CD8-positive, alpha-beta memory T cell (primary cell): ENCODE data around the gene TPSG1. TPM values are rescaled to one million over a fixed set of nuclear protein-coding genes. Genes with fewer than 3 reads are reported as not detected.
"Not testable (repeated sequence)": the region's sequence is repeated elsewhere in the genome, so short reads cannot be mapped to it uniquely, and the experiment has no call there.

ENCODE experiments used
- CTCF ChIA-PET: fragments of 350-600 bp; sonication (Branson Sonifier 250); formaldehyde crosslinking; loops from one replicate; lab custom pipeline; 2021; ENCODE audit warnings: antibody characterized with exemption; lab: Charles Lee
- POLR2A ChIA-PET: fragments of 350-600 bp; sonication (Branson Sonifier 250); formaldehyde crosslinking; loops from one replicate; lab custom pipeline; 2021; ENCODE audit warnings: antibody characterized with exemption; lab: Charles Lee
- DNase-seq, 5 donors: peaks; one replicate each; pipeline versions ENCODE4 v3.0.0 to v3.0.0-alpha.2; 2020 to 2022; ENCODE audit warnings: mixed read lengths in 1 of 5
- H3K27ac ChIP-seq: one replicate; pipeline ENCODE4 v1.7.0; 2013; ENCODE audit warnings: low read depth, mild to moderate bottlenecking, low read length, moderate library complexity
- H3K27me3 ChIP-seq: 2 replicates; pipeline ENCODE4 v1.7.0; 2013; ENCODE audit warnings: low read length, mild to moderate bottlenecking; ENCODE audit not compliant: insufficient read depth, poor library complexity, severe bottlenecking
- H3K36me3 ChIP-seq: 2 replicates; pipeline ENCODE4 v1.7.0; 2013; ENCODE audit warnings: mild to moderate bottlenecking, low read length, moderate library complexity; ENCODE audit not compliant: insufficient read depth
- H3K4me1 ChIP-seq: 2 replicates; pipeline ENCODE4 v1.7.0; 2013; ENCODE audit warnings: mild to moderate bottlenecking, low read length, moderate library complexity; ENCODE audit not compliant: insufficient read depth
- H3K4me3 ChIP-seq: 2 replicates; pipeline ENCODE4 v1.7.0; 2013; ENCODE audit warnings: mild to moderate bottlenecking, low read length
- H3K9me3 ChIP-seq: 2 replicates; pipeline ENCODE4 v1.7.0; 2013; ENCODE audit warnings: mild to moderate bottlenecking, low read length
- H3K27ac Mint-ChIP-seq, 8 donors: one replicate each; pipeline ENCODE4 v1.8.0; 2020 to 2021; ENCODE audit warnings: mixed read lengths in 8 of 8, mild to moderate bottlenecking in 6 of 8, inconsistent platforms in 3 of 8, moderate library complexity in 3 of 8
- H3K27me3 Mint-ChIP-seq, 2 donors: one replicate each; pipeline ENCODE4 v1.8.0; 2020 to 2021; ENCODE audit warnings: mixed read lengths in 2 of 2, mild to moderate bottlenecking in 1 of 2, moderate library complexity in 1 of 2
- H3K36me3 Mint-ChIP-seq, 3 donors: one replicate each; pipeline ENCODE4 v1.8.0; 2020 to 2021; ENCODE audit warnings: mixed read lengths in 3 of 3, inconsistent platforms in 1 of 3, mild to moderate bottlenecking in 1 of 3
- H3K4me1 Mint-ChIP-seq, 3 donors: one replicate each; pipeline ENCODE4 v1.8.0; 2020 to 2021; ENCODE audit warnings: mixed read lengths in 3 of 3, inconsistent platforms in 1 of 3, mild to moderate bottlenecking in 1 of 3
- H3K4me3 Mint-ChIP-seq, 7 donors: one replicate each; pipeline ENCODE4 v1.8.0; 2020 to 2021; ENCODE audit warnings: mixed read lengths in 7 of 7, mild to moderate bottlenecking in 6 of 7, moderate library complexity in 4 of 7, inconsistent platforms in 2 of 7
- H3K9me3 Mint-ChIP-seq, 5 donors: one replicate each; pipeline ENCODE4 v1.8.0; 2020 to 2022; ENCODE audit warnings: mixed read lengths in 5 of 5, mild to moderate bottlenecking in 3 of 5, moderate library complexity in 2 of 5, inconsistent platforms in 1 of 5
- polyA plus RNA-seq: library from polyadenylated mRNA; unstranded; fragments of 300-500 nt; fragmentation: Illumina TruSeq; gene quantifications from one replicate; pipeline ENCODE4 v1.2.3, GENCODE V29; 2021
- total RNA-seq, 2 experiments: library from RNA; stranded (reverse); gene quantifications; one replicate each; pipeline ENCODE4 v1.2.3, GENCODE V29; 2021

The TPSG1 gene
- total and polyA plus RNA-seq, 3 experiments from 2014 or later = not detected

DNA sequence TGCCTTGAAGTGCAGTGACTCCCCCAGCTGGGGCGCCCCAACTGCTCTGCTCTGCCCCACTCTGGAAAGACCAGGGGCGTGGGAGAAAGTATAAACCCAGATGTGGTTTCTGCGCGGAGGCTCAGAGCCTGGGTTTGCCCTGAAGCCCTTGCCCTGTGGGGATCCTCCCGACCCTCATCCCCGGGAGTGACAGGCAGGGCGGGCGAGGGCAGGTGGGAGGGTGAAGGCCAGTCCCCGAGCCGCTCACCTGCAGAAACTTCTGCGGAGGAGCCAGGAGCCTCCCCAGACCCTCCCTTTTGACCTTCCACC is 34.6 kb upstream of the TPSG1 start:
- no peak overlapping the region for H3K4me3 Mint-ChIP-seq
- peaks cover 4% of the 10 kb centered on the region for H3K4me1 ChIP-seq
- no peaks in the 10 kb centered on the region for H3K9me3 ChIP-seq
- ChIA-PET POLR2A (no interaction called here), CTCF (no interaction called here)
- H3K4me3 ChIP-seq = no peak overlapping the region
- H3K36me3 ChIP-seq = no peaks in the 10 kb centered on the region
- no peaks in the 10 kb centered on the region for H3K9me3 Mint-ChIP-seq
- H3K27me3 Mint-ChIP-seq = peaks cover 17 to 26% of the 10 kb centered on the region in 2 donors
- no peak for DNase-seq
- H3K36me3 Mint-ChIP-seq = no peaks in the 10 kb centered on the region
- H3K27ac Mint-ChIP-seq = no peak overlapping the region
- H3K27ac ChIP-seq = no peak overlapping the region
- peaks cover 12% of the 10 kb centered on the region for H3K27me3 ChIP-seq
- H3K4me1 Mint-ChIP-seq = peaks cover 2 to 6% (median 5%) of the 10 kb centered on the region in 3 donors

DNA sequence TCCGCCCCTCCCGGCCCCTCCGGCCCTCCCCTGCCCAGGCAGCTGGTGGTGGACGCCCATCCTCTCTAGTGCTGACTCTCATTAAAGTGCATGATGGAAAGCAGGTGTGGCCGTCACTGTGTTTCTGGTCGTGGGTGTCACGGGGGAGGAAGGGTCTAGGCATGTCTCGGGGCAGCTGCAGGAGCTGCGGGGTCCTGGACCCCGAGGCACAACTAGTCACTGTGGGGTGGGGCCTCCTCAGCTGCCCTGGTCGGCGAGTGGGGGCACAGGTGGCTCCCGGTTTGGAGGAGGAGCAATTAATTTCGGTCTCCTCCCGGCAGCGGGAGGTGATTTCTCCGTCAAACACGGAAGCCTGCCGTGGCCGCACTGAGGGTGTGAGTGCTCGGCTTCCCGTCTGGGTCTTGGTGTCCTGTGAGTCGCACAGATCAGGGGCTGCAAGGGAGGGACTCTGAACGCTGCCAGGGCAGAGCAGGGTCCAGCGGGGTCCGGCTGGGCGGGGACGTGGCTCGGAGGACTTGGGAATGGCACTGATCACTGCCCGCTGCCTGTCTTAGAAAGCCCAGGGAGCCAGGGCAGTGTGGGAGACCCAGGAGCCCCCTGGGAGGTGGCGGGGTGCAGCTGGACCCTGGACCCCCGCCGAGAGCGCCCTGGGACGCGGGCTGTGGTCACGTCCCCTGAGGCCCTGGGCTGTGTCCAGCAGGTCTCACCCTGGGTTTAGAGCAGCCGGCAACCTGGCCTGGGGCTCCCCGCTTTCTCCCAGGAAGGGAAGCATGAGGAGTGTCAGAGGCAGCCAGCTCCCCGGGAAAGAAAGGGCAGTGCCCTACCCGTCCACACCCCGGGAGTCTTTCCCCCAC is 34.1 kb upstream of the TPSG1 start:
- Mint-ChIP-seq H3K4me1 (peaks cover 2 to 6% (median 5%) of the 10 kb centered on the region in 3 donors), H3K9me3 (no peaks in the 10 kb centered on the region), H3K4me3 (peak overlapping the region in 6 of 7 donors; percentile 4 to 74 (median 60)), H3K36me3 (no peaks in the 10 kb centered on the region), H3K27me3 (peaks cover 17 to 26% of the 10 kb centered on the region in 2 donors), H3K27ac (no peak overlapping the region)
- Histone ChIP-seq H3K4me1 (peaks cover 4% of the 10 kb centered on the region), H3K4me3 (no peak overlapping the region), H3K36me3 (no peaks in the 10 kb centered on the region), H3K9me3 (no peaks in the 10 kb centered on the region), H3K27ac (no peak overlapping the region), H3K27me3 (peaks cover 12% of the 10 kb centered on the region)
- POLR2A ChIA-PET = no interaction called here
- CTCF ChIA-PET = no interaction called here
- no peak for DNase-seq

DNA sequence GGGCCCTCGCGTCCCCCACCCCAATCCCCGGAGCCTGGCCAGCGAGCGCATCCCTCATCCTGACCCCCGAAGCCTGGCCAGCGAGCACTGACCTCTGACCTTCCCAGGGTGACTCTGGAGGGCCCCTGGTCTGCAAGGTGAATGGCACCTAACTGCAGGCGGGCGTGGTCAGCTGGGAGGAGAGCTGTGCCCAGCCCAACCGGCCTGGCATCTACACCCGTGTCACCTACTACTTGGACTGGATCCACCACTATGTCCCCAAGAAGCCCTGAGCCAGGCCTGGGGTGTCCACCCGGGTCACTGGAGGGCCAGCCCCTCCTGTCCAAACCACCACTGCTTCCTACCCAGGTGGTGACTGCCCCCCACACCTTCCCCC is 33.1 kb upstream of the TPSG1 start:
- no peak overlapping the region for H3K27ac Mint-ChIP-seq

DNA sequence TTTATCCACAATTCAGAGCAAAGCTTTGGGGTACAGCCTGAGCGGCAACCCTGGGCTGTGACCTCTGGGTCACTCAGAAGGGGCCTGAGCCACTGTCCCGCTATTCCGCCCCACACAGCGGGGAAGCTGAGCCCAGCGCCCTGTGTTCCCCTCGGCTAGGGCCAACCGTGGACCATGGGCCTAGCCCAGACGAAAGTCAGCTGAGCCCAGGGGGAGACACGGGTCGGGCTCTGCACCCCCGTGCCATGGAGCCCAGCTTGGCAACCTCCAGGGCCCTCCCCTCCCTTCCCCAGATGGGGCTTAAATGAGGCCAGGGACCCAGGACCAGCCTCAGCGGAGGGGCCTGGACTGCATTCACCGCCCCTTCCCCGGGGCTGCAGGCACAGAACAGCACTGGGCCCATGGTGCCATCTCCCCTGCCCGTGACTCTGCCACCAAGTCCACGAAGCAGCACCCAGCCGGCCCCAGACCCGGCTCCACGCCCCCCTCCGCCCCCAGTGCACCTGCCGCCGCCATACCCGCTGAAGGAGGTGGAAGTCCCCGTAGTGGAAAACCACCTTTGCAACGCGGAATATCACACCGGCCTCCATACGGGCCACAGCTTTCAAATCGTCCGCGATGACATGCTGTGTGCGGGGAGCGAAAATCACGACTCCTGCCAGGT is 32.6 kb upstream of the TPSG1 start:
- Histone ChIP-seq H3K36me3 (no peaks in the 10 kb centered on the region), H3K4me3 (no peak overlapping the region), H3K27me3 (peaks cover 12% of the 10 kb centered on the region), H3K27ac (no peak overlapping the region), H3K4me1 (peaks cover 4% of the 10 kb centered on the region), H3K9me3 (no peaks in the 10 kb centered on the region)
- Mint-ChIP-seq H3K27me3 (peaks cover 17 to 26% of the 10 kb centered on the region in 2 donors), H3K36me3 (no peaks in the 10 kb centered on the region), H3K27ac (no peak overlapping the region), H3K4me3 (no peak overlapping the region), H3K4me1 (peaks cover 2 to 6% (median 5%) of the 10 kb centered on the region in 3 donors), H3K9me3 (no peaks in the 10 kb centered on the region)
- POLR2A ChIA-PET = no interaction called here
- no peak for DNase-seq
- CTCF ChIA-PET = no interaction called here

More for the DNA sequence above, 33.1 kb upstream of the TPSG1 start:
- Histone ChIP-seq H3K9me3 (no peaks in the 10 kb centered on the region), H3K27ac (no peak overlapping the region), H3K27me3 (peaks cover 12% of the 10 kb centered on the region), H3K4me3 (no peak overlapping the region), H3K36me3 (no peaks in the 10 kb centered on the region), H3K4me1 (peaks cover 4% of the 10 kb centered on the region)
- Mint-ChIP-seq H3K9me3 (no peaks in the 10 kb centered on the region), H3K4me1 (peaks cover 2 to 6% (median 5%) of the 10 kb centered on the region in 3 donors), H3K27me3 (peaks cover 17 to 26% of the 10 kb centered on the region in 2 donors), H3K4me3 (no peak overlapping the region), H3K36me3 (no peaks in the 10 kb centered on the region)
- ChIA-PET POLR2A (no interaction called here), CTCF (no interaction called here)
- DNase-seq = no peak

DNA sequence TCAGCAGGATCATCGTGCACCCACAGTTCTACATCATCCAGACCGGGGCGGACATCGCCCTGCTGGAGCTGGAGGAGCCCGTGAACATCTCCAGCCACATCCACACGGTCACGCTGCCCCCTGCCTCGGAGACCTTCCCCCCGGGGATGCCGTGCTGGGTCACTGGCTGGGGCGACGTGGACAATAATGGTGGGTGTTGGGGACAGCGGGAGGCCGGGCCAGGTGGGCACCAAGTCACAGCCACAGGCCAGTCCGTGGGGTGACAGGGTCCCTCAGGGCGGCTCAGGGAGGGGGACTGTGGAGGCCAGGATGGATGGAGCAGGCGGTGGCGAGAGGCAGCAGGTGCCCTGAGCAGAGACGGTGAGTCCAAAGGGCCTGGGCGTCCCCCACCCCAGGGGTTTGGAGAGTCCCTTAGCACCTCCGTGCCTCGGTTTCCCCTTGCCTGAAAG is 31.8 kb upstream of the TPSG1 start:
- no peak for DNase-seq
- H3K9me3 Mint-ChIP-seq = no peaks in the 10 kb centered on the region
- peaks cover 4% of the 10 kb centered on the region for H3K4me1 ChIP-seq
- no peak overlapping the region for H3K27ac Mint-ChIP-seq
- ChIA-PET CTCF (no interaction called here), POLR2A (no interaction called here)
- H3K4me1 Mint-ChIP-seq = peaks cover 2 to 6% (median 5%) of the 10 kb centered on the region in 3 donors
- peaks cover 14 to 20% of the 10 kb centered on the region in 2 donors for H3K27me3 Mint-ChIP-seq
- no peak overlapping the region for H3K27ac ChIP-seq
- no peaks in the 10 kb centered on the region for H3K9me3 ChIP-seq
- H3K27me3 ChIP-seq = peaks cover 12% of the 10 kb centered on the region
- no peaks in the 10 kb centered on the region for H3K36me3 Mint-ChIP-seq
- no peaks in the 10 kb centered on the region for H3K36me3 ChIP-seq
- no peak overlapping the region for H3K4me3 ChIP-seq
- no peak overlapping the region for H3K4me3 Mint-ChIP-seq

DNA sequence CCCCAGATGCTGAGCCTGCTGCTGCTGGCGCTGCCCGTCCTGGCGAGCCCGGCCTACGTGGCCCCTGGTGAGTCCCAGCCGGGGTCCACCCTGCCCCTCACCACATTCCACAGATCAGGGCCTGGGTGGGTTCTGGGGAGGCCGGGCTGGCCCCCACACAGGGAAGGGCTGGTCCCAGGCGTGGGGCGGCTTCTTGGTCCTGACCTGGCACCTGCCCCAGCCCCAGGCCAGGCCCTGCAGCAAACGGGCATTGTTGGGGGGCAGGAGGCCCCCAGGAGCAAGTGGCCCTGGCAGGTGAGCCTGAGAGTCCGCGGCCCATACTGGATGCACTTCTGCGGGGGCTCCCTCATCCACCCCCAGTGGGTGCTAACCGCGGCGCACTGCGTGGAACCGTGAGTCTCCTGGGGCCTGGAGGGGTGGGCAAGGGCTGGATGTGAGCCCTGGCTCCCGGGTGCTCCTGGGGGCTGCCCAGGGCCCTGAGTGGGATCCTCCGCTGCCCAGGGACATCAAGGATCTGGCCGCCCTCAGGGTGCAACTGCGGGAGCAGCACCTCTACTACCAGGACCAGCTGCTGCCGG is 31.3 kb upstream of the TPSG1 start:
- H3K9me3 ChIP-seq, H3K4me3 ChIP-seq, H3K36me3 Mint-ChIP-seq, H3K9me3 Mint-ChIP-seq, H3K4me3 Mint-ChIP-seq, DNase-seq, CTCF ChIA-PET, H3K36me3 ChIP-seq, H3K27ac Mint-ChIP-seq, H3K4me1 Mint-ChIP-seq, H3K27ac ChIP-seq, POLR2A ChIA-PET, H3K4me1 ChIP-seq: not testable (repeated sequence)
- peaks cover 11 to 19% of the 10 kb centered on the region in 2 donors for H3K27me3 Mint-ChIP-seq
- peaks cover 12% of the 10 kb centered on the region for H3K27me3 ChIP-seq

DNA sequence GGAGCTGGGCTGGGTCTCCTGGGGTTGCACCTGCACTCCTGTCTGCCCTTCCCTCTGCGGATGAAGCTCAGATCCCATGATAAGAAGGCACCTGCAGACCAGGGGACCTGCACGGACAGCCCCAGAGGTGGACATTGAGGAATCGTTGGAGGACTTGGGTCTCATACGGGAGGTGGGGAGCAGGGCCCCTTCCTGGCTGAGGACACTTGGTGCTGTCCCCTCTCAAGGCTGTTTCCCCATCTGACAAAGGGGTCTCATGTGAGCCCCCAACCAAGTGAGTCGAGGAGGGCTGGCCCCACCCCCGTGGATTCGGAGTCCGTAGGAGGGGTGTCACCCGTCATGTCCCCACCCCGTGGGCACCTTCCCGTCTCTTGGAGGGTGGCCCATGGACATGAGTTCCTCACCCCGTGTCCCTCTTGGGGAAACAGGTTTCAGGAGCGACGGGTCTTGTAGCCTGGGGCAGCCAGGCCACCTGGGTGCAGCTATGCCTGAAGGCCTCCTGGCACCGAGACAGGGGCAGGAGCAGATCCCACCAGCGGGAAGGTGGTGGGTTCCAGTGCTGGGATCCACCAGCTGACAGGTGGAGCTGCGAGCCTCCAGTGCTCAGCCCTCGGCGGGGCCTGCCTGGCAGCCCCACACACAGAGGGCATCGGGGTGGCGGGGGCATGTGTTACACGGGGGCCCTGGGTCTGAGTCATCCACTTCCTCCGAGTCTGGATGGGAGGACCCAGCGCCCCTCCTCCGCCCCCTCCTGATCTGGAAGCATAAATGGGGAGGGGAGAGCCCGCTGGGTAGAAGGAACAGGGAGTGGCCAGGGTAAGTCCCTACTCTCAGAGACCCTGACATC is 30.4 kb upstream of the TPSG1 start, which contains the start of gene TPSD1:
Gene TPSD1, plus strand, starts transcription at position 794 of the 847 bp plus-strand sequence. CDS start 212 bp downstream, outside the sequence.
- H3K36me3 ChIP-seq, H3K27ac ChIP-seq, CTCF ChIA-PET, H3K4me1 Mint-ChIP-seq, H3K36me3 Mint-ChIP-seq, H3K27ac Mint-ChIP-seq, H3K9me3 ChIP-seq, H3K9me3 Mint-ChIP-seq, POLR2A ChIA-PET, H3K4me3 ChIP-seq, H3K4me1 ChIP-seq, DNase-seq, H3K4me3 Mint-ChIP-seq: not testable (repeated sequence)
- peaks cover 12% of the 10 kb centered on the region for H3K27me3 ChIP-seq
- peaks cover 7 to 15% of the 10 kb centered on the region in 2 donors for H3K27me3 Mint-ChIP-seq
